Measurements from ENCODE around the gene RASAL2. TPM values are rescaled to one million over a fixed set of nuclear protein-coding genes. Genes with fewer than 3 reads are reported as not detected.
A peak's percentile ranks its signal among the peaks of the same experiment; 100 is the strongest.

The RASAL2 gene
- total and polyA plus RNA-seq, 9 of the 15 experiments (the other 6 are each of a cell fraction or from before 2014, with no cell fraction given): 0.13 to 1.0 (median 0.62) TPM

GRCh38 chr1:178501705-178502329 is 407.9 kb downstream of the RASAL2 start:
- FAIRE-seq: peak; percentile 59
- peak; percentile 94 for ATAC-seq
- Histone ChIP-seq H3K9ac (ENCODE audit: insufficient read depth in 1 of 2, low read depth in 2 of 2, low read length in 2 of 2) (no peak overlapping the region), H3K27ac (ENCODE audit: extremely low read depth, low read depth, low read length) (no peak overlapping the region), H3K4me3 (no peak overlapping the region), H2AFZ (ENCODE audit: low read depth, low read length) (no peak overlapping the region), H3K79me2 (ENCODE audit: control insufficient read depth, insufficient read depth, low read length) (no peaks in the 10 kb centered on the region), H3K36me3 (ENCODE audit: control insufficient read depth, insufficient read depth, low read length) (no peaks in the 10 kb centered on the region), H3K9me1 (ENCODE audit: control insufficient read depth, insufficient read depth, low read length) (peaks cover 3% of the 10 kb centered on the region), H3K27me3 (ENCODE audit: control insufficient read depth in 2 of 2, insufficient read depth in 2 of 2, low read length in 2 of 2) (peaks cover 20 to 61% of the 10 kb centered on the region in 2 experiments), H3K4me2 (ENCODE audit: insufficient read depth, low read length) (no peak overlapping the region), H4K20me1 (replicated peaks; ENCODE audit: control insufficient read depth, insufficient read depth, low read length) (no peaks in the 10 kb centered on the region; the same call in 1 of the 2 replicates), H3K4me1 (replicated peaks in 1 of 2; ENCODE audit: control insufficient read depth in 2 of 2, insufficient read depth in 2 of 2, low read length in 2 of 2) (peaks cover 4 to 5% of the 10 kb centered on the region in 2 experiments; a peak in 2 of 5 replicates), H3K9me3 (replicated peaks; ENCODE audit: control insufficient read depth, insufficient read depth, low read depth, low read length) (no peaks in the 10 kb centered on the region)
- DNase-seq (ENCODE audit: extremely low read depth in 1 of 4, low spot score in 3 of 4): peak; percentile 79 to 91 (median 87)
- ChIA-PET POLR2A (no interaction called here), CTCF (ENCODE audit: low intra/inter-chr PET ratio) (interaction anchor here (0.6 to 1.3 kb wide), 3 partner anchors 191 to 219 kb away, joined by 3 to 5 read pairs (median 3); no protein-coding TSS in a partner anchor)
- 1% methylated on average over 5 of the region's 5 CpGs for WGBS (ENCODE audit: insufficient coverage, low coverage, missing lambda C conversion rate)
- in situ Hi-C loops (cut with MboI): no loop called here
- BruUV-seq (replicated peaks): no TSS peak
- intact Hi-C loops (cut with micrococcal nuclease): loop anchor here (2.0 kb wide), 1 partner anchor 191 kb away; no protein-coding TSS in a partner anchor
- no peak for TF ChIP-seq SRSF3 (IDR thresholded peaks at IDR 0.05; ENCODE audit: insufficient read depth, low read length)
- peak; percentile 6; the same call in 1 of the 2 replicates for TF ChIP-seq REST (IDR thresholded peaks at IDR 0.05; ENCODE audit: borderline replicate concordance)
- TF ChIP-seq REST (CRISPR knock-in tag; IDR thresholded peaks at IDR 0.05; ENCODE audit: low read depth): no peak
- TF ChIP-seq EHMT2 (IDR thresholded peaks at IDR 0.05): 0 out of 2 replicates have a peak, but pooled peaks have one; percentile 13
- TF ChIP-seq USF2 (CRISPR knock-in tag; IDR thresholded peaks at IDR 0.05): no peak
- no peak for TF ChIP-seq BCOR (IDR thresholded peaks at IDR 0.05)
- no peak for TF ChIP-seq ZNF436 (CRISPR knock-in tag; IDR thresholded peaks at IDR 0.05)
- TF ChIP-seq NR3C1 (CRISPR knock-in tag; IDR thresholded peaks at IDR 0.05): no peak
- no peak for TF ChIP-seq MEF2D (tag; conservative IDR thresholded peaks at IDR 0.05; ENCODE audit: low read depth)
- no peak for TF ChIP-seq CREB3 (tag; conservative IDR thresholded peaks at IDR 0.05; ENCODE audit: low read depth)
- TF ChIP-seq JUND (IDR thresholded peaks at IDR 0.05; ENCODE audit: borderline replicate concordance, low read depth, low read length): 0 out of 2 replicates have a peak, but pooled peaks have one; percentile 15
- TF ChIP-seq JUND (tag; IDR thresholded peaks at IDR 0.05; ENCODE audit: borderline replicate concordance, low read depth, low read length): no peak
- peak; percentile 55; the same call in 1 of the 2 replicates for TF ChIP-seq KLF16 (IDR thresholded peaks at IDR 0.05)

Data from K562 (cell line).